Frontal cortex (tissue), 4 donors: ENCODE measurements around the gene VSX2. TPM values are rescaled to one million over a fixed set of nuclear protein-coding genes. Genes with fewer than 3 reads are reported as not detected.

Source experiments
- DNase-seq, 2 donors: peaks; one replicate each; pipeline ENCODE4 v3.0.0; 2012; ENCODE audit warnings: low spot score in 2 of 2
- FAIRE-seq: peaks from 2 replicates; lab custom pipeline; 2012; peaks lifted over from hg19 to GRCh38; lab: Jason Lieb, UNC
- small RNA-seq: library from RNA; depleted of rRNA; stranded (forward); fragments of <200 nt; gene quantifications from one replicate; pipeline ENCODE3, GENCODE V24; 2014
- total RNA-seq: library from RNA; depleted of rRNA; stranded (reverse); fragments of >200 nt; gene quantifications from one replicate; pipeline ENCODE4 v1.2.3, GENCODE V29; 2014
- donor health status: control.
- donor health status: control.
- donor health status: control.

VSX2 gene
- total RNA-seq, 1 donor from 2014 or later = not detected

GRCh38 chr14:74292061-74292460, 52.8 kb downstream of the VSX2 start:
- DNase-seq = no peak
- FAIRE-seq = no peak

- DNase-seq (no peak), FAIRE-seq (no peak)
Observed at GRCh38 chr14:74293606-74294005, 54.4 kb downstream of the VSX2 start.

GRCh38 chr14:74296037-74296467, 56.8 kb downstream of the VSX2 start:
- no peak for FAIRE-seq

GRCh38 chr14:74297986-74298385, 58.7 kb downstream of the VSX2 start:
- DNase-seq = no peak
- no peak for FAIRE-seq

More at GRCh38 chr14:74296037-74296467, 56.8 kb downstream of the VSX2 start:
- no peak for DNase-seq

GRCh38 chr14:74299061-74299545, 59.9 kb downstream of the VSX2 start:
- FAIRE-seq (no peak), DNase-seq (no peak)

GRCh38 chr14:74301594-74302151, 62.4 kb downstream of the VSX2 start:
- no peak for DNase-seq
- no peak for FAIRE-seq

GRCh38 chr14:74302152-74302628, 62.9 kb downstream of the VSX2 start:
- peak; percentile 23 to 35 for DNase-seq
- FAIRE-seq = no peak

GRCh38 chr14:74302634-74303569, 63.7 kb downstream of the VSX2 start, which contains the start of gene ABCD4:
TSS of gene ABCD4 (minus strand) at chr14:74302934. CDS start at chr14:74302912, 22 bp downstream.
- FAIRE-seq (no peak), DNase-seq (peak; percentile 73 to 82)

GRCh38 chr14:74308695-74309094, 69.4 kb downstream of the VSX2 start:
- FAIRE-seq (no peak), DNase-seq (no peak)

- DNase-seq (no peak), FAIRE-seq (no peak)
Observed at GRCh38 chr14:74309125-74310022, 70.1 kb downstream of the VSX2 start.

GRCh38 chr14:74312161-74312560, 72.9 kb downstream of the VSX2 start:
- DNase-seq (no peak), FAIRE-seq (no peak)

Small RNA genes within 50 kb of the gene (small RNA-seq; reads per million reads assigned to genes)
- not detected for gene AC006349.1

Other genes with a start within 250 kb of the VSX2 start
- 4.9 TPM for gene ENTPD5, start 220.2 kb upstream of the VSX2 start, total RNA-seq
- gene BBOF1, start 220.1 kb upstream of the VSX2 start, total RNA-seq = 9.0 TPM
- gene ALDH6A1, start 155.0 kb upstream of the VSX2 start, total RNA-seq = 35.1 TPM
- gene LIN52, start 154.5 kb upstream of the VSX2 start, total RNA-seq = 18.3 TPM
- gene ABCD4, start 63.5 kb downstream of the VSX2 start, total RNA-seq = 21.2 TPM
- gene VRTN, start 109.0 kb downstream of the VSX2 start, total RNA-seq = not detected
- 6.9 TPM for gene SYNDIG1L, start 186.8 kb downstream of the VSX2 start, total RNA-seq